Measurements from ENCODE around the gene PAX5. TPM values are rescaled to one million over a fixed set of nuclear protein-coding genes. Genes with fewer than 3 reads are reported as not detected.
A peak's percentile ranks its signal among the peaks of the same experiment; 100 is the strongest.

The PAX5 gene
- polyA plus RNA-seq, 3 donors: 0.03 to 0.15 TPM; not detected in 1

- peak overlapping the region; percentile 77 for H2AFZ ChIP-seq (ENCODE audit: insufficient read depth, low read depth, low read length, poor library complexity, severe bottlenecking)
- no peak for DNase-seq
- no peaks in the 10 kb centered on the region for H3K36me3 ChIP-seq (replicated peaks in 1 of 2; ENCODE audit: control insufficient read depth in 1 of 2, insufficient read depth in 2 of 2, low read length in 2 of 2)
- H3K79me2 ChIP-seq (ENCODE audit: insufficient read depth, low read length): no peaks in the 10 kb centered on the region
- TF ChIP-seq CTCF (IDR thresholded peaks at IDR 0.05): no peak
- Mint-ChIP-seq H3K27ac (peak overlapping the region in 1 of 7 donors; percentile 28), H3K27me3 (ENCODE audit: low read depth in 3 of 3) (peaks cover 98 to 99% (median 98%) of the 10 kb centered on the region in 3 donors), H3K4me3 (peak overlapping the region; percentile 88 to 97), H3K9me3 (peaks cover 4 to 45% (median 37%) of the 10 kb centered on the region in 7 donors), H3K36me3 (peaks cover 11 to 18% of the 10 kb centered on the region in 2 donors), H3K4me1 (peaks cover 42% of the 10 kb centered on the region)
- H3K9me3 ChIP-seq (replicated peaks in 1 of 2; ENCODE audit: control insufficient read depth in 1 of 2, insufficient read depth in 1 of 2, low read length in 2 of 2): peaks cover 10 to 64% of the 10 kb centered on the region in 2 donors
- H3K9ac ChIP-seq (ENCODE audit: insufficient read depth, low read length, poor library complexity, severe bottlenecking): peak overlapping the region; percentile 22
- H3K4me2 ChIP-seq (replicated peaks; ENCODE audit: extremely low read depth, low read length, poor library complexity, severe bottlenecking): peak overlapping the region; percentile 81
- WGBS (ENCODE audit: insufficient coverage): 3% methylated on average over 38 of the region's 40 CpGs
- intact Hi-C loops (cut with micrococcal nuclease): loop anchor here in 1 of 2 donors (5.0 kb wide), 1 partner anchor 41 kb away; no protein-coding TSS in a partner anchor
- H3K4me1 ChIP-seq (ENCODE audit: control insufficient read depth in 1 of 2, insufficient read depth in 2 of 2, low read length in 2 of 2): peaks cover 40 to 47% of the 10 kb centered on the region in 2 donors
- peaks cover 84 to 100% of the 10 kb centered on the region in 2 donors for H3K27me3 ChIP-seq (ENCODE audit: control insufficient read depth in 2 of 2, insufficient read depth in 2 of 2, low read length in 2 of 2)
- no peak overlapping the region for H3K27ac ChIP-seq (ENCODE audit: low read depth in 1 of 2, low read length in 2 of 2)
- no peaks in the 10 kb centered on the region for H4K20me1 ChIP-seq (ENCODE audit: insufficient read depth, low read length)
- H3K4me3 ChIP-seq (replicated peaks in 1 of 3; ENCODE audit: low read depth in 2 of 3, low read length in 3 of 3): peak overlapping the region; percentile 37 to 80 (median 54)
Measured at GRCh38 chr9:37036371-37036775, 2.3 kb upstream of the PAX5 start.

GRCh38 chr9:37035648-37036370 lies 1.7 kb upstream of the PAX5 start:
- Histone ChIP-seq H3K79me2 (ENCODE audit: insufficient read depth, low read length) (no peaks in the 10 kb centered on the region), H3K27me3 (ENCODE audit: control insufficient read depth in 2 of 2, insufficient read depth in 2 of 2, low read length in 2 of 2) (peaks cover 87 to 100% of the 10 kb centered on the region in 2 donors), H3K9ac (ENCODE audit: insufficient read depth, low read length, poor library complexity, severe bottlenecking) (no peak overlapping the region), H2AFZ (ENCODE audit: insufficient read depth, low read depth, low read length, poor library complexity, severe bottlenecking) (peak overlapping the region; percentile 77), H3K27ac (ENCODE audit: low read depth in 1 of 2, low read length in 2 of 2) (no peak overlapping the region), H3K4me2 (replicated peaks; ENCODE audit: extremely low read depth, low read length, poor library complexity, severe bottlenecking) (peak overlapping the region; percentile 81), H3K4me3 (replicated peaks in 1 of 3; ENCODE audit: low read depth in 2 of 3, low read length in 3 of 3) (peak overlapping the region in 1 of 3 experiments; percentile 80), H3K9me3 (replicated peaks in 1 of 2; ENCODE audit: control insufficient read depth in 1 of 2, insufficient read depth in 1 of 2, low read length in 2 of 2) (peaks cover 10 to 66% of the 10 kb centered on the region in 2 donors), H3K4me1 (ENCODE audit: control insufficient read depth in 1 of 2, insufficient read depth in 2 of 2, low read length in 2 of 2) (peaks cover 40 to 47% of the 10 kb centered on the region in 2 donors), H3K36me3 (replicated peaks in 1 of 2; ENCODE audit: control insufficient read depth in 1 of 2, insufficient read depth in 2 of 2, low read length in 2 of 2) (no peaks in the 10 kb centered on the region), H4K20me1 (ENCODE audit: insufficient read depth, low read length) (no peaks in the 10 kb centered on the region)
- no peak for TF ChIP-seq CTCF (IDR thresholded peaks at IDR 0.05)
- no peak for DNase-seq
- intact Hi-C loops (cut with micrococcal nuclease): loop anchor here in 1 of 2 donors (5.0 kb wide), 1 partner anchor 41 kb away; no protein-coding TSS in a partner anchor
- Mint-ChIP-seq H3K4me1 (peaks cover 42% of the 10 kb centered on the region), H3K4me3 (peak overlapping the region; percentile 88 to 97), H3K27ac (peak overlapping the region in 1 of 7 donors; percentile 28), H3K36me3 (peaks cover 11 to 18% of the 10 kb centered on the region in 2 donors), H3K27me3 (ENCODE audit: low read depth in 3 of 3) (peaks cover 98 to 99% (median 98%) of the 10 kb centered on the region in 3 donors), H3K9me3 (peaks cover 4 to 45% (median 37%) of the 10 kb centered on the region in 7 donors)
- 7% methylated on average over 26 of the region's 35 CpGs for WGBS (ENCODE audit: insufficient coverage)
